GM23338 (cell line): ENCODE data around the gene MOB3B.

Source experiments
- CREB1 ChIP-seq: fragments of 250-450 bp; sonication (Bioruptor Pico); IDR thresholded peaks from 2 replicates; pipeline ENCODE4 v1.5.0; 2020; ENCODE audit warnings: low read depth, mild to moderate bottlenecking, moderate library complexity
- EZH2 ChIP-seq: fragments of 200-600 bp; sonication (generic); IDR thresholded peaks from one replicate; pipeline ENCODE4 v1.8.0; 2017; ENCODE audit warnings: antibody characterized with exemption, mild to moderate bottlenecking, low read depth; ENCODE audit not compliant: unreplicated experiment
- EZH2phosphoT487 ChIP-seq: fragments of 200-600 bp; sonication (generic); IDR thresholded peaks from one replicate; pipeline ENCODE4 v1.8.1; 2018; ENCODE audit warnings: antibody characterized with exemption; ENCODE audit not compliant: unreplicated experiment
- JUNB ChIP-seq: IDR thresholded peaks from one replicate; pipeline ENCODE4 v1.6.1; 2016; ENCODE audit warnings: antibody characterized with exemption; ENCODE audit not compliant: unreplicated experiment
- NANOG ChIP-seq: IDR thresholded peaks from 2 replicates; pipeline ENCODE4 v1.6.1; 2016; ENCODE audit warnings: antibody characterized with exemption, borderline replicate concordance
- POLR2AphosphoS5 ChIP-seq: IDR thresholded peaks from 2 replicates; pipeline ENCODE4 v1.6.1; 2016; ENCODE audit warnings: antibody characterized with exemption, low read depth
- STAT1 ChIP-seq: IDR thresholded peaks from one replicate; pipeline ENCODE4 v1.6.1; 2016; ENCODE audit warnings: antibody characterized with exemption; ENCODE audit not compliant: unreplicated experiment
- ZNF114 ChIP-seq: fragments of 250-450 bp; sonication (Bioruptor Pico); IDR thresholded peaks from 2 replicates; pipeline ENCODE4 v1.5.0; 2020; ENCODE audit warnings: mild to moderate bottlenecking, moderate library complexity
- ZNF331 ChIP-seq: fragments of 250-450 bp; sonication (Bioruptor Pico); IDR thresholded peaks from 2 replicates; pipeline ENCODE4 v1.5.0; 2020; ENCODE audit warnings: low read depth, mild to moderate bottlenecking, moderate library complexity
- TF ChIP-seq, protein P1 (sequence below), 2 experiments: fragments of 200-600 bp in 1 of 2; sonication (generic) in 1 of 2; conservative IDR thresholded peaks; 2 replicates each; pipeline versions ENCODE4 v1.5.1 to v1.6.1; 2016 to 2017; ENCODE audit warnings: antibody characterized with exemption in 2 of 2, low read depth in 2 of 2, mild to moderate bottlenecking in 2 of 2, moderate library complexity in 1 of 2
- TF ChIP-seq, protein P2 (sequence below): IDR thresholded peaks from one replicate; pipeline ENCODE4 v1.6.1; 2018; ENCODE audit warnings: antibody characterized with exemption; ENCODE audit not compliant: unreplicated experiment

DNA sequence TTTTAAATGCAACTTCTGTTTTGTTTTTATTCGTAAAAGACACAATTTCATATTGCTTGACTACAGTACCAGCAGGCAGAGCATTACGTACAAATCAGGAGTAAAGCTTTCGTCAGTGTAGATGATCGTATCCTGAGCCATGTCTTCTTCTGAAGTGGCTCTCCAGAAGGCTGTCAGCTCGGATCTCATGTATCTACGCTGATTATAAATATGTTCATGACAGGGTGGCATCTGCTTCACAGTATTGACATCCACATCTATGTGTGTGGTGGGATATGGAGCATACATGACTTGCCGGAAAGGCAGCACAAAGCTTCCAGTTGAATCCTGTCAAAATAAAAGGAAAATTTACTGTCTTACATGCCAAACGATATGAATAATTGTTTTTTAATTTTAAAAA, 26.9 kb upstream of the MOB3B start:
- TF ChIP-seq, protein P1, sequence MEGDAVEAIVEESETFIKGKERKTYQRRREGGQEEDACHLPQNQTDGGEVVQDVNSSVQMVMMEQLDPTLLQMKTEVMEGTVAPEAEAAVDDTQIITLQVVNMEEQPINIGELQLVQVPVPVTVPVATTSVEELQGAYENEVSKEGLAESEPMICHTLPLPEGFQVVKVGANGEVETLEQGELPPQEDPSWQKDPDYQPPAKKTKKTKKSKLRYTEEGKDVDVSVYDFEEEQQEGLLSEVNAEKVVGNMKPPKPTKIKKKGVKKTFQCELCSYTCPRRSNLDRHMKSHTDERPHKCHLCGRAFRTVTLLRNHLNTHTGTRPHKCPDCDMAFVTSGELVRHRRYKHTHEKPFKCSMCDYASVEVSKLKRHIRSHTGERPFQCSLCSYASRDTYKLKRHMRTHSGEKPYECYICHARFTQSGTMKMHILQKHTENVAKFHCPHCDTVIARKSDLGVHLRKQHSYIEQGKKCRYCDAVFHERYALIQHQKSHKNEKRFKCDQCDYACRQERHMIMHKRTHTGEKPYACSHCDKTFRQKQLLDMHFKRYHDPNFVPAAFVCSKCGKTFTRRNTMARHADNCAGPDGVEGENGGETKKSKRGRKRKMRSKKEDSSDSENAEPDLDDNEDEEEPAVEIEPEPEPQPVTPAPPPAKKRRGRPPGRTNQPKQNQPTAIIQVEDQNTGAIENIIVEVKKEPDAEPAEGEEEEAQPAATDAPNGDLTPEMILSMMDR (conservative IDR thresholded peaks at IDR 0.05; ENCODE audit: low read depth in 2 of 2): no peak
- TF ChIP-seq EZH2: no peak
- TF ChIP-seq JUNB: no peak
- TF ChIP-seq NANOG: no peak
- TF ChIP-seq, protein P2, sequence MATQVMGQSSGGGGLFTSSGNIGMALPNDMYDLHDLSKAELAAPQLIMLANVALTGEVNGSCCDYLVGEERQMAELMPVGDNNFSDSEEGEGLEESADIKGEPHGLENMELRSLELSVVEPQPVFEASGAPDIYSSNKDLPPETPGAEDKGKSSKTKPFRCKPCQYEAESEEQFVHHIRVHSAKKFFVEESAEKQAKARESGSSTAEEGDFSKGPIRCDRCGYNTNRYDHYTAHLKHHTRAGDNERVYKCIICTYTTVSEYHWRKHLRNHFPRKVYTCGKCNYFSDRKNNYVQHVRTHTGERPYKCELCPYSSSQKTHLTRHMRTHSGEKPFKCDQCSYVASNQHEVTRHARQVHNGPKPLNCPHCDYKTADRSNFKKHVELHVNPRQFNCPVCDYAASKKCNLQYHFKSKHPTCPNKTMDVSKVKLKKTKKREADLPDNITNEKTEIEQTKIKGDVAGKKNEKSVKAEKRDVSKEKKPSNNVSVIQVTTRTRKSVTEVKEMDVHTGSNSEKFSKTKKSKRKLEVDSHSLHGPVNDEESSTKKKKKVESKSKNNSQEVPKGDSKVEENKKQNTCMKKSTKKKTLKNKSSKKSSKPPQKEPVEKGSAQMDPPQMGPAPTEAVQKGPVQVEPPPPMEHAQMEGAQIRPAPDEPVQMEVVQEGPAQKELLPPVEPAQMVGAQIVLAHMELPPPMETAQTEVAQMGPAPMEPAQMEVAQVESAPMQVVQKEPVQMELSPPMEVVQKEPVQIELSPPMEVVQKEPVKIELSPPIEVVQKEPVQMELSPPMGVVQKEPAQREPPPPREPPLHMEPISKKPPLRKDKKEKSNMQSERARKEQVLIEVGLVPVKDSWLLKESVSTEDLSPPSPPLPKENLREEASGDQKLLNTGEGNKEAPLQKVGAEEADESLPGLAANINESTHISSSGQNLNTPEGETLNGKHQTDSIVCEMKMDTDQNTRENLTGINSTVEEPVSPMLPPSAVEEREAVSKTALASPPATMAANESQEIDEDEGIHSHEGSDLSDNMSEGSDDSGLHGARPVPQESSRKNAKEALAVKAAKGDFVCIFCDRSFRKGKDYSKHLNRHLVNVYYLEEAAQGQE: no peak
- no peak for TF ChIP-seq POLR2AphosphoS5
- no peak for TF ChIP-seq EZH2phosphoT487
- no peak for TF ChIP-seq ZNF114 (CRISPR knock-in tag)
- no peak for TF ChIP-seq STAT1
- no peak for TF ChIP-seq CREB1 (CRISPR knock-in tag)
- TF ChIP-seq ZNF331 (CRISPR knock-in tag): no peak
